HCT116 (cell line): ENCODE results near the gene SLC35E2B.
"Not testable (repeated sequence)": the region's sequence is repeated elsewhere in the genome, so short reads cannot be mapped to it uniquely, and the experiment has no call there.

Experiments
- REST ChIP-seq: IDR thresholded peaks from 2 replicates; pipeline ENCODE4 v1.6.1; 2012; ENCODE audit warnings: low read depth
- TF ChIP-seq, protein P1 (sequence below), 3 experiments: fragments of 200-600 bp in 1 of 3; sonication (generic) in 1 of 3; IDR thresholded peaks in 2 of 3; conservative IDR thresholded peaks in 1 of 3; 2 replicates each; pipeline ENCODE4 v1.5.1; 2012 to 2017; ENCODE audit warnings: low read depth in 2 of 3, low read length in 2 of 3, antibody characterized with exemption in 1 of 3, borderline replicate concordance in 1 of 3, control low read depth in 1 of 3, mild to moderate bottlenecking in 1 of 3, mixed read lengths in 1 of 3, mixed run types in 1 of 3, moderate library complexity in 1 of 3; ENCODE audit not compliant: insufficient read depth in 1 of 3

DNA sequence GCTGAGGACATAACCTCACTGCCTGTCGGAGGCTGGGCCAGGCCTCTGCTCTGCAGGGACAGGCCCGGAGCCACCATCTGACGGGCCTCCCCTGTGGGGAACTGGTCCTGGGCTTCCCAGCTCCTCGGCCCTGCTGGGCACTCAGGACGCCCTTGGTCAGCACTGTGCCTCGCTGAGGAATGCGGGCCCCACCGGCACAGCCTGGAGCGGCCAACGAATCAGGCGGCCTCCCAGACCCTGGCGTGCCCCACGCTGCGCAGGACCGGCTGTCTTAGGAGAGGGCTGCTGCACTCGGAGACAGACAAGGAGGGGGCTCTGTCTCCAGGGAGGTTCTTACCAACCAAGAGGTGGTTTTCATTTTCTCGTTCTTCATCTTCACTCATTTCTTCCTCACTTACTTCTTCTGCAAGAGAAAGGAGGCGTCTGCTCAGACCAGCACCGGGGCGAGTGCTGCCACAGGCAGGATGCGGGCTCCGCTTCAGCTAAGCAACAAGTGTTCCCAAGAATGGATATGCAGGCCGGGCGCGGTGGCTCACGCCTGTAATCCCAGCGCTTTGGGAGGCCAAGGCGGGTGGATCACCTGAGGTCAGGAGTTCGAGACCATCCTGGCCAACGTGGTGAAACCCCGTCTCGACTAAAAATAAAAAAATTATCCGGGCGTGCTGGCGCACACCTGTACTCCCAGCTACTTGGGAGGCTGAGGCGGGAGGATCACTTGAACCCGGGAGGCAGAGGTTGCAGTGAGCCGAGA is 51.7 kb downstream of the SLC35E2B start:
- TF ChIP-seq REST = not testable (repeated sequence)
- TF ChIP-seq, protein P1, sequence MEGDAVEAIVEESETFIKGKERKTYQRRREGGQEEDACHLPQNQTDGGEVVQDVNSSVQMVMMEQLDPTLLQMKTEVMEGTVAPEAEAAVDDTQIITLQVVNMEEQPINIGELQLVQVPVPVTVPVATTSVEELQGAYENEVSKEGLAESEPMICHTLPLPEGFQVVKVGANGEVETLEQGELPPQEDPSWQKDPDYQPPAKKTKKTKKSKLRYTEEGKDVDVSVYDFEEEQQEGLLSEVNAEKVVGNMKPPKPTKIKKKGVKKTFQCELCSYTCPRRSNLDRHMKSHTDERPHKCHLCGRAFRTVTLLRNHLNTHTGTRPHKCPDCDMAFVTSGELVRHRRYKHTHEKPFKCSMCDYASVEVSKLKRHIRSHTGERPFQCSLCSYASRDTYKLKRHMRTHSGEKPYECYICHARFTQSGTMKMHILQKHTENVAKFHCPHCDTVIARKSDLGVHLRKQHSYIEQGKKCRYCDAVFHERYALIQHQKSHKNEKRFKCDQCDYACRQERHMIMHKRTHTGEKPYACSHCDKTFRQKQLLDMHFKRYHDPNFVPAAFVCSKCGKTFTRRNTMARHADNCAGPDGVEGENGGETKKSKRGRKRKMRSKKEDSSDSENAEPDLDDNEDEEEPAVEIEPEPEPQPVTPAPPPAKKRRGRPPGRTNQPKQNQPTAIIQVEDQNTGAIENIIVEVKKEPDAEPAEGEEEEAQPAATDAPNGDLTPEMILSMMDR (IDR thresholded peaks at IDR 0.05 in 2 of 3, conservative IDR thresholded peaks at IDR 0.05 in 1 of 3; ENCODE audit: borderline replicate concordance in 1 of 3, insufficient read depth in 1 of 3, low read depth in 2 of 3, low read length in 2 of 3) = not testable (repeated sequence)
